Stimulated activated CD4-positive, alpha-beta T cell treated with anti-CD3 and anti-CD28 coated beads, Interleukin-12 subunit alpha, Interleukin-12 subunit beta, amount 100 ng/mL, for 24 hours (primary cell): ENCODE results near the gene CARMIL3.
"Not testable (repeated sequence)": the region's sequence is repeated elsewhere in the genome, so short reads cannot be mapped to it uniquely, and the experiment has no call there.

ENCODE experiments used
- DNase-seq, 2 experiments: peaks; one replicate each; pipeline ENCODE4 v3.0.0-alpha.2; 2020; ENCODE audit warnings: low read depth in 2 of 2

The CARMIL3 gene

GRCh38 chr14:24051789-24052655, at the start of gene CARMIL3:
Gene CARMIL3 (plus strand): TSS chr14:24052009. CDS start chr14:24052154, 145 bp downstream.
- peak; percentile 21 to 46 for DNase-seq

- DNase-seq = not testable (repeated sequence)
Measured at GRCh38 chr14:24006471-24006816, 45.4 kb upstream of the CARMIL3 start.

GRCh38 chr14:24006817-24007652, 44.8 kb upstream of the CARMIL3 start:
- peak; percentile 59 to 70 for DNase-seq

- DNase-seq = no peak
Measured at GRCh38 chr14:24011051-24011450, 40.8 kb upstream of the CARMIL3 start.

- not testable (repeated sequence) for DNase-seq
Measured at GRCh38 chr14:24012726-24013273, 39.0 kb upstream of the CARMIL3 start.

GRCh38 chr14:24013654-24014514, 37.9 kb upstream of the CARMIL3 start:
- DNase-seq = no peak

- not testable (repeated sequence) for DNase-seq
Measured at GRCh38 chr14:24015745-24016144, 36.1 kb upstream of the CARMIL3 start.

GRCh38 chr14:24018978-24019377, 32.8 kb upstream of the CARMIL3 start:
- DNase-seq = not testable (repeated sequence)

- not testable (repeated sequence) for DNase-seq
Measured at GRCh38 chr14:24019944-24020343, 31.9 kb upstream of the CARMIL3 start.

- DNase-seq = not testable (repeated sequence)
Measured at GRCh38 chr14:24020520-24020919, 31.3 kb upstream of the CARMIL3 start.

GRCh38 chr14:24024939-24025418, 26.8 kb upstream of the CARMIL3 start:
- DNase-seq = not testable (repeated sequence)

- DNase-seq = not testable (repeated sequence)
Measured at GRCh38 chr14:24029687-24030086, 22.1 kb upstream of the CARMIL3 start.

- DNase-seq = not testable (repeated sequence)
Measured at GRCh38 chr14:24031331-24031730, 20.5 kb upstream of the CARMIL3 start.

- no peak for DNase-seq
Measured at GRCh38 chr14:24032727-24033418, 18.9 kb upstream of the CARMIL3 start.

- not testable (repeated sequence) for DNase-seq
Measured at GRCh38 chr14:24035769-24036168, 16.0 kb upstream of the CARMIL3 start.

- peak; percentile 45 to 52 for DNase-seq
Measured at GRCh38 chr14:24036169-24036962, 15.4 kb upstream of the CARMIL3 start.

- not testable (repeated sequence) for DNase-seq
Measured at GRCh38 chr14:24036963-24037657, 14.7 kb upstream of the CARMIL3 start.

- DNase-seq = no peak
Measured at GRCh38 chr14:24037658-24038037, 14.2 kb upstream of the CARMIL3 start.

- no peak for DNase-seq
Measured at GRCh38 chr14:24038686-24039085, 13.1 kb upstream of the CARMIL3 start.
